NCI-H524 (cell line): Measurements from ENCODE around the gene CMIP.
A peak's percentile ranks its signal among the peaks of the same experiment; 100 is the strongest.

Source experiments
- DNase-seq, 2 experiments: peaks; one replicate each; lab custom pipeline; 2025; lab: John Stamatoyannopoulos, UW

Gene CMIP

GRCh38 chr16:81659249-81659648, 214.6 kb downstream of the CMIP start:
- no peak for DNase-seq

GRCh38 chr16:81661082-81661481, 216.5 kb downstream of the CMIP start:
- no peak for DNase-seq

GRCh38 chr16:81664153-81664552, 219.5 kb downstream of the CMIP start:
- DNase-seq, result no peak

GRCh38 chr16:81665588-81665987, 221.0 kb downstream of the CMIP start:
- no peak for DNase-seq

- DNase-seq, result no peak
Observed at GRCh38 chr16:81666113-81666512, 221.5 kb downstream of the CMIP start.

GRCh38 chr16:81668243-81669097, 223.9 kb downstream of the CMIP start:
- no peak for DNase-seq

GRCh38 chr16:81669473-81670350, 225.1 kb downstream of the CMIP start:
- peak in 1 of 2 experiments; percentile 11 for DNase-seq

- no peak for DNase-seq
Observed at GRCh38 chr16:81671738-81672597, 227.4 kb downstream of the CMIP start.

- peak in 1 of 2 experiments; percentile 19 for DNase-seq
Observed at GRCh38 chr16:81673432-81673831, 228.8 kb downstream of the CMIP start.

- no peak for DNase-seq
Observed at GRCh38 chr16:81675662-81676061, 231.1 kb downstream of the CMIP start.

GRCh38 chr16:81676066-81676882, 231.7 kb downstream of the CMIP start:
- no peak for DNase-seq

GRCh38 chr16:81676883-81677737, 232.5 kb downstream of the CMIP start:
- DNase-seq, result no peak

GRCh38 chr16:81678326-81679095, 233.9 kb downstream of the CMIP start:
- DNase-seq, result no peak

- no peak for DNase-seq
Observed at GRCh38 chr16:81679721-81680430, 235.3 kb downstream of the CMIP start.

- no peak for DNase-seq
Observed at GRCh38 chr16:81680444-81681275, 236.1 kb downstream of the CMIP start.

GRCh38 chr16:81681311-81681710, 236.7 kb downstream of the CMIP start:
- no peak for DNase-seq

- DNase-seq, result no peak
Observed at GRCh38 chr16:81684242-81684837, 239.7 kb downstream of the CMIP start.
